Measurements from ENCODE around the gene GALP.

DNA sequence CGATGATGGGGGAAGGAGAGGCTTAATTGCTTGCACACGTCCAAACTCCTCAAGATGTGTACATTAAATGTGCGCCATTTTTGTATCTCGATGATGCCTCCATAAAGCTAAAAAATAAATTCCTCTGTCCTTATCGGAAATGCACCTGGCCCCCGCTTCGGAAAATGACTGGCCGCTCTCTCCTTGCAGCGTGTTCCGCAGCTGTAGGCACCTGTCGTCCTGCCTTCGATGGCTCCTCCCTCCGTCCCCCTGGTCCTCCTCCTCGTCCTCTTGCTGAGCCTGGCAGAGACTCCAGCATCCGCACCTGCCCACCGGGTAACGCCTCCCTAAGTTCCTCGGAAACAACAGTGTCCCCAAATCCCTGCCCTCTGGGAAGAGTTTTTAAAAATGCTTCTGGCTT, 1.1 kb downstream of the GALP start:
- TF ChIP-seq POLR2AphosphoS5 (IDR thresholded peaks at IDR 0.05) = no peak
- no peak for TF ChIP-seq POLR2A (IDR thresholded peaks at IDR 0.05)
- no peak for TF ChIP-seq EP300 (IDR thresholded peaks at IDR 0.05)
